ENCODE measurements around the gene RPTOR. TPM values are rescaled to one million over a fixed set of nuclear protein-coding genes. Genes with fewer than 3 reads are reported as not detected.

RPTOR gene
- polyA plus RNA-seq, 1 donor from 2014 or later: 8.0 TPM

DNA sequence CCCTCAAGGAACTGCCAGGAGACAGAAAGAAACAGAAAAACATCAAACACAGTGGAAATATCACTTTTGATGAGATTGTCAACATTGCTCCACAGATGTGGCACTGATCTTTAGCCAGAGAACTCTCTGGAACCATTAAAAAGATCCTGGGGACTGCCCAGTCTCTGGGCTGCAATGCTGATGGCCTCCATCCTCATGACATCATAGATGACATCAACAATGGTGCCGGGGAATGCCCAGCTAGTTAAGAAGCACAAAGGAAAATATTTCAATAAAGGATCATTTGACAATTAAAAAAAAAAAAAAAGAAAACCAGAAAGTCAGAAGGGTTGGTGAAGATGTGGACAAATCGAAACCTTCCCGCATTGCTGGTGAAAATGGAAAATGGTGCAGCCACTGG is 432.1 kb downstream of the RPTOR start:
- no peaks in the 10 kb centered on the region for H3F3A ChIP-seq (ENCODE audit: insufficient read depth, low read length, poor library complexity, severe bottlenecking)
- no peaks in the 10 kb centered on the region for H3K36me3 ChIP-seq (ENCODE audit: insufficient read depth, low read length)
- TF ChIP-seq RAD21 (conservative IDR thresholded peaks at IDR 0.05) (no peak), EP300 (conservative IDR thresholded peaks at IDR 0.05; ENCODE audit: poor library complexity, severe bottlenecking) (no peak), POLR2AphosphoS5 (IDR thresholded peaks at IDR 0.05) (no peak), SMC3 (conservative IDR thresholded peaks at IDR 0.05; ENCODE audit: poor library complexity) (no peak), TAF1 (IDR thresholded peaks at IDR 0.05; ENCODE audit: low read depth) (no peak), MXI1 (conservative IDR thresholded peaks at IDR 0.05; ENCODE audit: poor library complexity, severe bottlenecking) (no peak), EZH2 (IDR thresholded peaks at IDR 0.05; ENCODE audit: borderline replicate concordance, insufficient read depth, low read length, poor library complexity, severe bottlenecking) (no peak)
- TF ChIP-seq, protein P1, sequence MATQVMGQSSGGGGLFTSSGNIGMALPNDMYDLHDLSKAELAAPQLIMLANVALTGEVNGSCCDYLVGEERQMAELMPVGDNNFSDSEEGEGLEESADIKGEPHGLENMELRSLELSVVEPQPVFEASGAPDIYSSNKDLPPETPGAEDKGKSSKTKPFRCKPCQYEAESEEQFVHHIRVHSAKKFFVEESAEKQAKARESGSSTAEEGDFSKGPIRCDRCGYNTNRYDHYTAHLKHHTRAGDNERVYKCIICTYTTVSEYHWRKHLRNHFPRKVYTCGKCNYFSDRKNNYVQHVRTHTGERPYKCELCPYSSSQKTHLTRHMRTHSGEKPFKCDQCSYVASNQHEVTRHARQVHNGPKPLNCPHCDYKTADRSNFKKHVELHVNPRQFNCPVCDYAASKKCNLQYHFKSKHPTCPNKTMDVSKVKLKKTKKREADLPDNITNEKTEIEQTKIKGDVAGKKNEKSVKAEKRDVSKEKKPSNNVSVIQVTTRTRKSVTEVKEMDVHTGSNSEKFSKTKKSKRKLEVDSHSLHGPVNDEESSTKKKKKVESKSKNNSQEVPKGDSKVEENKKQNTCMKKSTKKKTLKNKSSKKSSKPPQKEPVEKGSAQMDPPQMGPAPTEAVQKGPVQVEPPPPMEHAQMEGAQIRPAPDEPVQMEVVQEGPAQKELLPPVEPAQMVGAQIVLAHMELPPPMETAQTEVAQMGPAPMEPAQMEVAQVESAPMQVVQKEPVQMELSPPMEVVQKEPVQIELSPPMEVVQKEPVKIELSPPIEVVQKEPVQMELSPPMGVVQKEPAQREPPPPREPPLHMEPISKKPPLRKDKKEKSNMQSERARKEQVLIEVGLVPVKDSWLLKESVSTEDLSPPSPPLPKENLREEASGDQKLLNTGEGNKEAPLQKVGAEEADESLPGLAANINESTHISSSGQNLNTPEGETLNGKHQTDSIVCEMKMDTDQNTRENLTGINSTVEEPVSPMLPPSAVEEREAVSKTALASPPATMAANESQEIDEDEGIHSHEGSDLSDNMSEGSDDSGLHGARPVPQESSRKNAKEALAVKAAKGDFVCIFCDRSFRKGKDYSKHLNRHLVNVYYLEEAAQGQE (IDR thresholded peaks at IDR 0.05; ENCODE audit: borderline replicate concordance): no peak
- TF ChIP-seq, protein P2, sequence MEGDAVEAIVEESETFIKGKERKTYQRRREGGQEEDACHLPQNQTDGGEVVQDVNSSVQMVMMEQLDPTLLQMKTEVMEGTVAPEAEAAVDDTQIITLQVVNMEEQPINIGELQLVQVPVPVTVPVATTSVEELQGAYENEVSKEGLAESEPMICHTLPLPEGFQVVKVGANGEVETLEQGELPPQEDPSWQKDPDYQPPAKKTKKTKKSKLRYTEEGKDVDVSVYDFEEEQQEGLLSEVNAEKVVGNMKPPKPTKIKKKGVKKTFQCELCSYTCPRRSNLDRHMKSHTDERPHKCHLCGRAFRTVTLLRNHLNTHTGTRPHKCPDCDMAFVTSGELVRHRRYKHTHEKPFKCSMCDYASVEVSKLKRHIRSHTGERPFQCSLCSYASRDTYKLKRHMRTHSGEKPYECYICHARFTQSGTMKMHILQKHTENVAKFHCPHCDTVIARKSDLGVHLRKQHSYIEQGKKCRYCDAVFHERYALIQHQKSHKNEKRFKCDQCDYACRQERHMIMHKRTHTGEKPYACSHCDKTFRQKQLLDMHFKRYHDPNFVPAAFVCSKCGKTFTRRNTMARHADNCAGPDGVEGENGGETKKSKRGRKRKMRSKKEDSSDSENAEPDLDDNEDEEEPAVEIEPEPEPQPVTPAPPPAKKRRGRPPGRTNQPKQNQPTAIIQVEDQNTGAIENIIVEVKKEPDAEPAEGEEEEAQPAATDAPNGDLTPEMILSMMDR (IDR thresholded peaks at IDR 0.05; ENCODE audit: poor library complexity, severe bottlenecking): no peak
- no peaks in the 10 kb centered on the region for H3K9me3 ChIP-seq (ENCODE audit: low read length)
- no peak overlapping the region for H3K4me2 ChIP-seq (ENCODE audit: low read length)
- H3K27me3 ChIP-seq (ENCODE audit: insufficient read depth, low read depth, low read length): no peaks in the 10 kb centered on the region
- no peaks in the 10 kb centered on the region for H4K20me1 ChIP-seq (ENCODE audit: insufficient read depth)
- H3K4me3 ChIP-seq (ENCODE audit: low read length): no peak overlapping the region
- no peaks in the 10 kb centered on the region for H3K9me2 ChIP-seq (ENCODE audit: insufficient read depth, low read length)
- no peak overlapping the region for H3K9ac ChIP-seq (ENCODE audit: low read length)
- no peaks in the 10 kb centered on the region for H3K79me2 ChIP-seq (replicated peaks; ENCODE audit: insufficient read depth, low read length)
- no peak overlapping the region for H3K27ac ChIP-seq (ENCODE audit: low read length)
- H2AFZ ChIP-seq (ENCODE audit: low read depth, low read length): no peak overlapping the region

DNA sequence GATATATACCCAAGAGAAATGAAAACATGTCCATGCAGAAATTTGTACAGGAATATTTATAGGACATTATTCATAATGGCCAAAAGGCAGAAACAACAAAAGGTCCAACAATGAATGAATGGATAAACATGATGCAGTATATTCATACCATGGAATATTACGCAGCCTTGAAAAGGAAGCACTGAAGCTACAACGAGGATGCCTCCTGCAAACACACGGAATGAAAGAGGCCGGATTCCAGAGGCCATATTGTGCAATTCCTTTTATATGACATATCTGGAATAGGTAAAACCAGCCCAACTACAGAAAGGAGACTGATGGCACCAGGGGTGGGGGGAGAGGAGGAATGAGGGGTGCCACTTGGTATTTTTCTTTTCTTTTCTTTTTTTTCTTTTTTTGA is 432.5 kb downstream of the RPTOR start:
- H3K4me3 ChIP-seq (ENCODE audit: low read length): no peak overlapping the region

More for the DNA sequence above, 432.5 kb downstream of the RPTOR start:
- Histone ChIP-seq H3K9me3 (ENCODE audit: low read length) (no peaks in the 10 kb centered on the region), H3F3A (ENCODE audit: insufficient read depth, low read length, poor library complexity, severe bottlenecking) (no peaks in the 10 kb centered on the region), H3K36me3 (ENCODE audit: insufficient read depth, low read length) (no peaks in the 10 kb centered on the region), H3K4me2 (ENCODE audit: low read length) (no peak overlapping the region), H2AFZ (ENCODE audit: low read depth, low read length) (no peak overlapping the region), H3K9me2 (ENCODE audit: insufficient read depth, low read length) (no peaks in the 10 kb centered on the region), H3K27ac (ENCODE audit: low read length) (no peak overlapping the region), H3K79me2 (replicated peaks; ENCODE audit: insufficient read depth, low read length) (no peaks in the 10 kb centered on the region), H3K27me3 (ENCODE audit: insufficient read depth, low read depth, low read length) (no peaks in the 10 kb centered on the region), H3K9ac (ENCODE audit: low read length) (no peak overlapping the region), H4K20me1 (ENCODE audit: insufficient read depth) (no peaks in the 10 kb centered on the region)
- TF ChIP-seq, protein P2 (IDR thresholded peaks at IDR 0.05; ENCODE audit: poor library complexity, severe bottlenecking): no peak
